Right lobe of liver (tissue), 4 donors: Measurements from ENCODE around the gene EML5.

ENCODE experiments used
- CTCF ChIP-seq, 4 donors: fragments of 200-600 bp in 3 of 4; fragments of 450-650 bp in 1 of 4; IDR thresholded peaks; one replicate each; pipeline versions ENCODE4 v1.5.1 to v1.8.0; 2016 to 2022; ENCODE audit warnings: antibody characterized with exemption in 4 of 4, mild to moderate bottlenecking in 2 of 4
- POLR2A ChIP-seq: fragments of 450-650 bp; IDR thresholded peaks from one replicate; pipeline ENCODE4 v1.6.1; 2017; ENCODE audit warnings: antibody characterized with exemption, mild to moderate bottlenecking
- donor health status: DM: no; HTN: no; CAD: no.
- donor health status: DM: no; HTN: no; CAD: no.
- donor health status: DM: no; HTN: yes; CAD: no.

- TF ChIP-seq POLR2A (no peak), CTCF (IDR thresholded peaks at IDR 0.05) (no peak)
These were observed 5.4 kb upstream of the EML5 start for GRCh38 chr14:88798156-88798555.
